Tibial artery (tissue), 4 donors: Measurements from ENCODE around the gene ZNF407.

Experiments used
- DNase-seq, 2 donors: peaks; one replicate each; pipeline ENCODE4 v3.0.0-alpha.2; 2019
- H3K27ac ChIP-seq, 2 donors: fragments of 200-600 bp; sonication (generic) in 1 of 2; 1 replicate in 1 of 2; 2 replicates in 1 of 2; pipeline ENCODE4 v1.5.1; 2018 to 2019; ENCODE audit warnings: mild to moderate bottlenecking in 1 of 2
- H3K27me3 ChIP-seq, 2 donors: fragments of 200-600 bp; sonication (generic) in 1 of 2; one replicate each; pipeline versions ENCODE4 v1.5.1 to v1.6.0; 2016 to 2019
- H3K36me3 ChIP-seq, 3 donors: fragments of 200-600 bp; sonication (generic) in 2 of 3; one replicate each; pipeline ENCODE4 v1.5.1; 2016 to 2019; ENCODE audit warnings: mild to moderate bottlenecking in 2 of 3
- H3K4me1 ChIP-seq, 4 donors: fragments of 200-600 bp; sonication (generic) in 2 of 4; 1 replicate in 3 of 4; 2 replicates in 1 of 4; pipeline ENCODE4 v1.5.1; 2016 to 2019
- H3K4me3 ChIP-seq, 2 donors: fragments of 200-600 bp; sonication (generic) in 1 of 2; 1 replicate in 1 of 2; 2 replicates in 1 of 2; pipeline ENCODE4 v1.5.1; 2018 to 2019; ENCODE audit warnings: mild to moderate bottlenecking in 2 of 2
- H3K9me3 ChIP-seq, 3 donors: fragments of 200-600 bp; sonication (generic) in 1 of 3; one replicate each; pipeline ENCODE4 v1.5.1; 2016 to 2019
- intact Hi-C: fragments of 100-400 bp; cut with DNase I; formaldehyde crosslinking; loops from one replicate; pipeline ENCODE4 v1.15.0; 2023; ENCODE audit warnings: low total_unique reads
- TF ChIP-seq, protein P1 (sequence below), 2 experiments: fragments of 200-600 bp in 1 of 2; fragments of 450-650 bp in 1 of 2; IDR thresholded peaks; one replicate each; pipeline ENCODE4 v1.5.1; 2017 to 2019; ENCODE audit warnings: antibody characterized with exemption in 2 of 2, mild to moderate bottlenecking in 1 of 2, moderate library complexity in 1 of 2

Gene ZNF407

DNA sequence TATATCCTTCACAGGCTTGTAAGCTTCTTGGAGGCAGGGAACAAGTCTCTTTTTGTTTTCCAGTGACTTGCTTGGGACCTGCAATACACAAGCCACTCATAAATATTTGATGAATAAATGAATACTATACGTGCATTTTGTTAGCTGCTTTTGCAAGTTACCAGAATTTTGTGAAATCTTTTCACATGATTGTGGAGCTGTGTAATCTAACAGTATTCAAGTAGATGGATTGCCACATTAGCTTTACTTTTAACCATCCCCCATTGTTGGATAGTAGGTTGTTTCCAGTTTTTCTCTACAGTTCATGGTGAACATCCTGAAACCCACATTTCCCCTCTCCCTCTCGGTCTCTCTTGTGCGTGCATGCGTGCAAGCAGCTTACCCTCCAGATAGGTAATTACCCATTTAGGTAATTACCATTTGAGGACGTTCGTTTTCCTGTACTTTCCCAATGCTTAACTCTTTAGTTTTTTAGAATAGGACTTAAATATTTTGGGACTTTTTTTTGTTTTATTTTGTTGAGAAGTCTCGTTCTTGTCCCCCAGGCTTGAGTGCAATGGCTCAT lies 12.5 kb downstream of the ZNF407 start:
- Histone ChIP-seq H3K9me3 (peaks cover 0 to 7% (median 0%) of the 10 kb centered on the region in 3 donors), H3K27ac (no peak overlapping the region), H3K4me3 (no peak overlapping the region), H3K27me3 (no peaks in the 10 kb centered on the region), H3K4me1 (peaks cover 0 to 2% (median 0%) of the 10 kb centered on the region in 4 donors), H3K36me3 (no peaks in the 10 kb centered on the region)
- no peak for DNase-seq
- TF ChIP-seq, protein P1, sequence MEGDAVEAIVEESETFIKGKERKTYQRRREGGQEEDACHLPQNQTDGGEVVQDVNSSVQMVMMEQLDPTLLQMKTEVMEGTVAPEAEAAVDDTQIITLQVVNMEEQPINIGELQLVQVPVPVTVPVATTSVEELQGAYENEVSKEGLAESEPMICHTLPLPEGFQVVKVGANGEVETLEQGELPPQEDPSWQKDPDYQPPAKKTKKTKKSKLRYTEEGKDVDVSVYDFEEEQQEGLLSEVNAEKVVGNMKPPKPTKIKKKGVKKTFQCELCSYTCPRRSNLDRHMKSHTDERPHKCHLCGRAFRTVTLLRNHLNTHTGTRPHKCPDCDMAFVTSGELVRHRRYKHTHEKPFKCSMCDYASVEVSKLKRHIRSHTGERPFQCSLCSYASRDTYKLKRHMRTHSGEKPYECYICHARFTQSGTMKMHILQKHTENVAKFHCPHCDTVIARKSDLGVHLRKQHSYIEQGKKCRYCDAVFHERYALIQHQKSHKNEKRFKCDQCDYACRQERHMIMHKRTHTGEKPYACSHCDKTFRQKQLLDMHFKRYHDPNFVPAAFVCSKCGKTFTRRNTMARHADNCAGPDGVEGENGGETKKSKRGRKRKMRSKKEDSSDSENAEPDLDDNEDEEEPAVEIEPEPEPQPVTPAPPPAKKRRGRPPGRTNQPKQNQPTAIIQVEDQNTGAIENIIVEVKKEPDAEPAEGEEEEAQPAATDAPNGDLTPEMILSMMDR (IDR thresholded peaks at IDR 0.05) = no peak
- intact Hi-C loops = no loop called here

GRCh38 chr18:74610860-74611259 lies 13.2 kb downstream of the ZNF407 start:
- H3K4me3 ChIP-seq = no peak overlapping the region
- no peaks in the 10 kb centered on the region for H3K36me3 ChIP-seq
- intact Hi-C loops = no loop called here
- no peak overlapping the region for H3K27ac ChIP-seq
- H3K9me3 ChIP-seq = peaks cover 0 to 8% (median 0%) of the 10 kb centered on the region in 3 donors
- no peaks in the 10 kb centered on the region for H3K4me1 ChIP-seq
- no peak for DNase-seq
- TF ChIP-seq, protein P1 (IDR thresholded peaks at IDR 0.05) = no peak
- H3K27me3 ChIP-seq = no peaks in the 10 kb centered on the region

- TF ChIP-seq, protein P1 (IDR thresholded peaks at IDR 0.05) = no peak
- intact Hi-C loops = no loop called here
- no peaks in the 10 kb centered on the region for H3K27me3 ChIP-seq
- no peaks in the 10 kb centered on the region for H3K4me1 ChIP-seq
- H3K27ac ChIP-seq = no peak overlapping the region
- no peaks in the 10 kb centered on the region for H3K36me3 ChIP-seq
- no peak overlapping the region for H3K4me3 ChIP-seq
- H3K9me3 ChIP-seq = peaks cover 0 to 8% (median 0%) of the 10 kb centered on the region in 3 donors
- DNase-seq = no peak
These were observed 14.1 kb downstream of the ZNF407 start for GRCh38 chr18:74611765-74612164.

GRCh38 chr18:74613381-74613780 lies 15.7 kb downstream of the ZNF407 start:
- H3K4me1 ChIP-seq = no peaks in the 10 kb centered on the region
- H3K36me3 ChIP-seq = no peaks in the 10 kb centered on the region
- H3K27me3 ChIP-seq = no peaks in the 10 kb centered on the region
- no peak overlapping the region for H3K4me3 ChIP-seq
- H3K27ac ChIP-seq = no peak overlapping the region
- intact Hi-C loops = no loop called here
- TF ChIP-seq, protein P1 (IDR thresholded peaks at IDR 0.05) = no peak
- H3K9me3 ChIP-seq = peaks cover 0 to 8% (median 0%) of the 10 kb centered on the region in 3 donors
- no peak for DNase-seq

GRCh38 chr18:74616494-74616893 lies 18.8 kb downstream of the ZNF407 start:
- DNase-seq = no peak
- H3K9me3 ChIP-seq = peaks cover 0 to 8% (median 0%) of the 10 kb centered on the region in 3 donors
- no peaks in the 10 kb centered on the region for H3K4me1 ChIP-seq
- no peaks in the 10 kb centered on the region for H3K36me3 ChIP-seq
- no peaks in the 10 kb centered on the region for H3K27me3 ChIP-seq
- no peak overlapping the region for H3K4me3 ChIP-seq
- intact Hi-C loops = no loop called here
- TF ChIP-seq, protein P1 (IDR thresholded peaks at IDR 0.05) = no peak
- H3K27ac ChIP-seq = no peak overlapping the region

DNA sequence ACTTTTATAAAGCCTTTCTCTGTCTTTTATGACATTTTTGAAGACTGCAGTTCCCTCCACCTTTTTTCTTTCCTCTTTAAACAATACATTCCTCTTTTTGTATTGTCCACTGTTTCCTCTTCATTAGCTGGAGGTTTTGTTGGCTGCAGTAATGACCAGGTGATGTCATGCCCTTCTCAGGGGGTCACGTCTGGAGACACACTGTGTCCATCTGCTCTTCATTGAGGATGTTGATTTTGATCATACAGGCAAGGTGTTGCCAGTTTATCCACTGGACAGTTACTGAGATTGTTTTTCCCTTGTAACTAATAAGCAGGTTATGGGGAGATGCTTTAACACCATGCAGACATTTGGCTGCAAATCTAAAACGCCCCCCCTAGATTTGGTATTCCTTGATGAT lies 19.8 kb downstream of the ZNF407 start:
- no peak for DNase-seq
- TF ChIP-seq, protein P1 (IDR thresholded peaks at IDR 0.05) = no peak
- intact Hi-C loops = no loop called here
- H3K4me1 ChIP-seq = no peaks in the 10 kb centered on the region
- no peak overlapping the region for H3K27ac ChIP-seq
- H3K27me3 ChIP-seq = no peaks in the 10 kb centered on the region
- no peaks in the 10 kb centered on the region for H3K36me3 ChIP-seq
- peaks cover 0 to 8% (median 0%) of the 10 kb centered on the region in 3 donors for H3K9me3 ChIP-seq
- H3K4me3 ChIP-seq = no peak overlapping the region
